ENCODE data around the gene C3orf52. TPM values are rescaled to one million over a fixed set of nuclear protein-coding genes. Genes with fewer than 3 reads are reported as not detected.

Gene C3orf52
- total and polyA plus RNA-seq, 9 donors = 0.24 to 5.5 (median 0.48) TPM

DNA sequence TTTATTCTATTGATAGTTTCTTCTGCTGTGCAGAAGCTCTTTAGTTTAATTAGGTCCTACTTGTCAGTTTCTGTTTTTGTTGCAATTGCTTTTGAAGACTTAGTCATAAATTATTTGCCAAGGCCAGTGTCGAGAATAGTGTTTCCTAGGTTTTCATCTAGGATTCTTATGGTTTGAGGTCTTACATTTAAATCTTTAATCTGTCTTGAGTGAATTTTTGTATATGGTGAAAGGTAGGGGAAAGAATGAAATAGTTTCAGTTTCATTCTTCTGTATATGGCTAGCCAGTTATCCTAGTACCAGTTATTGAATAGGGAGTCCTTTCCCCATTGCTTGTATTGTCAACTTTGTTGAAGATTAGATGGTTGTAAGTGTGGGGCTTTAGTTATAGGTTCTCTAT lies 57.5 kb downstream of the C3orf52 start:
- Histone ChIP-seq H3K27me3 (no peaks in the 10 kb centered on the region), H3K4me1 (ENCODE audit: insufficient read depth) (no peaks in the 10 kb centered on the region), H3K27ac (no peak overlapping the region), H3K4me3 (no peak overlapping the region), H3K9me3 (no peaks in the 10 kb centered on the region), H3K36me3 (no peaks in the 10 kb centered on the region)
- WGBS, 3 donors = 37 to 54% (median 44%) methylated on average over 1 of the region's 1 CpG
- no peak for TF ChIP-seq EP300 (IDR thresholded peaks at IDR 0.05)
- no peak for TF ChIP-seq POLR2A (IDR thresholded peaks at IDR 0.05)
- TF ChIP-seq, protein P1, sequence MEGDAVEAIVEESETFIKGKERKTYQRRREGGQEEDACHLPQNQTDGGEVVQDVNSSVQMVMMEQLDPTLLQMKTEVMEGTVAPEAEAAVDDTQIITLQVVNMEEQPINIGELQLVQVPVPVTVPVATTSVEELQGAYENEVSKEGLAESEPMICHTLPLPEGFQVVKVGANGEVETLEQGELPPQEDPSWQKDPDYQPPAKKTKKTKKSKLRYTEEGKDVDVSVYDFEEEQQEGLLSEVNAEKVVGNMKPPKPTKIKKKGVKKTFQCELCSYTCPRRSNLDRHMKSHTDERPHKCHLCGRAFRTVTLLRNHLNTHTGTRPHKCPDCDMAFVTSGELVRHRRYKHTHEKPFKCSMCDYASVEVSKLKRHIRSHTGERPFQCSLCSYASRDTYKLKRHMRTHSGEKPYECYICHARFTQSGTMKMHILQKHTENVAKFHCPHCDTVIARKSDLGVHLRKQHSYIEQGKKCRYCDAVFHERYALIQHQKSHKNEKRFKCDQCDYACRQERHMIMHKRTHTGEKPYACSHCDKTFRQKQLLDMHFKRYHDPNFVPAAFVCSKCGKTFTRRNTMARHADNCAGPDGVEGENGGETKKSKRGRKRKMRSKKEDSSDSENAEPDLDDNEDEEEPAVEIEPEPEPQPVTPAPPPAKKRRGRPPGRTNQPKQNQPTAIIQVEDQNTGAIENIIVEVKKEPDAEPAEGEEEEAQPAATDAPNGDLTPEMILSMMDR (IDR thresholded peaks at IDR 0.05) = no peak
- intact Hi-C loops (cut with DNase I) = no loop called here
- DNase-seq = no peak

DNA sequence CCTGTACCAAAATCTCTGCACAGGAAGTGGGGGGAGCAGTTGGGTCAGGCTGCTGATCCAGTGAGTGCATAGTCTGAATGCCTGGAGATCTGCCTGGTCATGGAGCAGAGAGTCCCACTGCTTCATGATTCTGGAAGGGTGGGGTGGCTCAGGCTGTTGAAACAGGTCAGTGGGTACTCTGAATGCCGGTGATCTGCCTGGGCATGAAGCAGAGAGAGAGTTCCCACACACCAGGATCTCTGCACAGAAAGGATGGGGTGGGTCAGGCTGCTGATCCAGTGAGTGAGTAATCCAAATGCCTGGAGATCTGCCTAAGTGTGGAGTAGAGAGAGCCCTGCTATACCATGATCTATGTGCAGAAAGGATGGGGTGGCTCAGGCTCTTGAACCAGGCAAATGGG lies 62.9 kb downstream of the C3orf52 start:
- H3K9me3 ChIP-seq = no peaks in the 10 kb centered on the region
- 92 to 100% (median 92%) methylated on average over 1 of the region's 1 CpG for WGBS, 3 donors
- H3K36me3 ChIP-seq = no peaks in the 10 kb centered on the region
- intact Hi-C loops (cut with DNase I) = no loop called here
- DNase-seq = no peak
- no peaks in the 10 kb centered on the region for H3K27me3 ChIP-seq
- TF ChIP-seq EP300 (IDR thresholded peaks at IDR 0.05) (no peak), POLR2A (IDR thresholded peaks at IDR 0.05) (no peak)
- TF ChIP-seq, protein P1 (IDR thresholded peaks at IDR 0.05) = no peak
- no peak overlapping the region for H3K27ac ChIP-seq
- no peaks in the 10 kb centered on the region for H3K4me1 ChIP-seq (ENCODE audit: insufficient read depth)
- no peak overlapping the region for H3K4me3 ChIP-seq

DNA sequence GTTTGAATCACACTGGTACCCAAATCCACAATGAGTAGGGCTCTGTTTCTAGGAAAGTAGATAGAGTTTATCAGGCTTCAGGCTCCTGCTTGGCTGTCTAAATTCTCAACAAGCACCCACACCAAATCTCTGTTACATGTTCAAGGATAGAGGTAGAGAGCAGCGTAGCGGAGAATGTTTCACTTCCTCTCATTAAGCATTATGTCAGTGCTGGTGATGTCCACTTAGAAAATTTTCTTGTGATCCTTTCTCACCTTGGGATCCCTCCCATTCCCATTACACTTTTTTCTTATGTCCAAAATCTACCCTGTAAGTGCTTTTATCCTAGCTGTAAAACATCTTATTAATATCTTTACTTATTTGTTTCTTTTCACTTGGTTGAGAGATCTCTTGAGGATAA lies 81.6 kb downstream of the C3orf52 start:
- no peaks in the 10 kb centered on the region for H3K36me3 ChIP-seq
- intact Hi-C loops (cut with DNase I) = no loop called here
- H3K27me3 ChIP-seq = no peaks in the 10 kb centered on the region
- 76 to 81% (median 77%) methylated on average over 2 of the region's 2 CpGs for WGBS, 3 donors
- H3K4me3 ChIP-seq = no peak overlapping the region
- DNase-seq = no peak
- no peaks in the 10 kb centered on the region for H3K4me1 ChIP-seq (ENCODE audit: insufficient read depth)
- no peaks in the 10 kb centered on the region for H3K9me3 ChIP-seq
- TF ChIP-seq POLR2A (IDR thresholded peaks at IDR 0.05) (no peak), EP300 (IDR thresholded peaks at IDR 0.05) (no peak)
- TF ChIP-seq, protein P1 (IDR thresholded peaks at IDR 0.05) = no peak
- H3K27ac ChIP-seq = no peak overlapping the region

MicroRNAs encoded within 50 kb of the gene (microRNA counts, 767-probe panel; counts per million panel counts)
- microRNA hsa-miR-567 = 530 counts per million, percentile 78 among the panel's probes with 10 or more counts

Small RNAs within 50 kb of the gene (microRNA-seq; reads per million reads assigned to microRNA genes)
- gene MIR567 = 0 reads per million in 3 donors

Small RNAs within 50 kb of the gene (small RNA-seq; reads per million reads assigned to genes)
- gene MIR567 = not detected

Other genes starting within 250 kb of the C3orf52 start
- gene PHLDB2, start 227.1 kb upstream of the C3orf52 start, total RNA-seq = 100 to 1,000 TPM in 1 of 7 donors, 10 to 100 TPM in 6; 13.1 to 141 (median 19.3) TPM
- 10 to 100 TPM in 1 of 2 donors, 1 to 10 TPM in 1; 9.0 to 26.7 TPM for gene PHLDB2, start 227.1 kb upstream of the C3orf52 start, polyA plus RNA-seq
- gene ABHD10, start 107.4 kb upstream of the C3orf52 start, total RNA-seq = 10 to 100 TPM; 18.2 to 37.0 (median 27.9) TPM
- 10 to 100 TPM; 20.5 to 36.4 TPM for gene ABHD10, start 107.4 kb upstream of the C3orf52 start, polyA plus RNA-seq
- not detected for gene TAGLN3, start 87.5 kb upstream of the C3orf52 start, total RNA-seq
- gene TAGLN3, start 87.5 kb upstream of the C3orf52 start, polyA plus RNA-seq = under 1 TPM in 1 of 2 donors, not detected in 1; 0.19 TPM
- gene TMPRSS7, start 51.7 kb upstream of the C3orf52 start, total RNA-seq = under 1 TPM in 1 of 7 donors, not detected in 6; 0.34 TPM
- gene TMPRSS7, start 51.7 kb upstream of the C3orf52 start, polyA plus RNA-seq = not detected
- gene GCSAM, start 46.9 kb downstream of the C3orf52 start, total RNA-seq = under 1 TPM in 2 of 7 donors, not detected in 5; 0.11 to 0.23 TPM
- under 1 TPM; 0.13 to 0.83 TPM for gene GCSAM, start 46.9 kb downstream of the C3orf52 start, polyA plus RNA-seq
- under 1 TPM in 4 of 7 donors, not detected in 3; 0.08 to 0.35 (median 0.22) TPM for gene SLC9C1, start 207.8 kb downstream of the C3orf52 start, total RNA-seq
- gene SLC9C1, start 207.8 kb downstream of the C3orf52 start, polyA plus RNA-seq = under 1 TPM in 1 of 2 donors, not detected in 1; 0.07 TPM
- gene CD200, start 246.8 kb downstream of the C3orf52 start, total RNA-seq = 10 to 100 TPM in 6 of 7 donors, 1 to 10 TPM in 1; 9.6 to 36.4 (median 11.3) TPM
- 10 to 100 TPM; 18.9 to 25.3 TPM for gene CD200, start 246.8 kb downstream of the C3orf52 start, polyA plus RNA-seq